ENCODE data around the gene COASY.

The COASY gene

GRCh38 chr17:42581744-42582270 is 19.9 kb downstream of the COASY start:
- TF ChIP-seq CTCF (IDR thresholded peaks at IDR 0.05; ENCODE audit: unreplicated experiment in 3 of 3), result no peak
- H3K9me3 Mint-ChIP-seq, result no peaks in the 10 kb centered on the region
- no peak overlapping the region for H3K4me3 Mint-ChIP-seq
- H3K36me3 Mint-ChIP-seq (ENCODE audit: low read depth), result peaks cover 38% of the 10 kb centered on the region
- H3K27ac Mint-ChIP-seq, result no peak overlapping the region
- peaks cover 15% of the 10 kb centered on the region for H3K4me1 Mint-ChIP-seq
- peaks cover 3% of the 10 kb centered on the region for H3K27me3 Mint-ChIP-seq (ENCODE audit: low read depth)

GRCh38 chr17:42584880-42585279 is 22.9 kb downstream of the COASY start:
- H3K27ac Mint-ChIP-seq, result no peak overlapping the region
- H3K27me3 Mint-ChIP-seq (ENCODE audit: low read depth), result peaks cover 3% of the 10 kb centered on the region
- no peaks in the 10 kb centered on the region for H3K4me1 Mint-ChIP-seq
- no peaks in the 10 kb centered on the region for H3K9me3 Mint-ChIP-seq
- H3K4me3 Mint-ChIP-seq, result no peak overlapping the region
- peaks cover 57% of the 10 kb centered on the region for H3K36me3 Mint-ChIP-seq (ENCODE audit: low read depth)
- TF ChIP-seq CTCF (IDR thresholded peaks at IDR 0.05; ENCODE audit: unreplicated experiment in 3 of 3), result no peak

- no peak for TF ChIP-seq CTCF (IDR thresholded peaks at IDR 0.05; ENCODE audit: unreplicated experiment in 3 of 3)
- Mint-ChIP-seq H3K36me3 (ENCODE audit: low read depth) (peaks cover 57% of the 10 kb centered on the region), H3K27me3 (ENCODE audit: low read depth) (peaks cover 1% of the 10 kb centered on the region), H3K4me1 (no peaks in the 10 kb centered on the region), H3K4me3 (no peak overlapping the region), H3K9me3 (no peaks in the 10 kb centered on the region), H3K27ac (no peak overlapping the region)
Observed at GRCh38 chr17:42585353-42585752, 23.4 kb downstream of the COASY start.

- no peak overlapping the region for H3K27ac Mint-ChIP-seq
- H3K27me3 Mint-ChIP-seq (ENCODE audit: low read depth), result no peaks in the 10 kb centered on the region
- H3K9me3 Mint-ChIP-seq, result no peaks in the 10 kb centered on the region
- H3K4me3 Mint-ChIP-seq, result no peak overlapping the region
- no peak for TF ChIP-seq CTCF (IDR thresholded peaks at IDR 0.05; ENCODE audit: unreplicated experiment in 3 of 3)
- H3K36me3 Mint-ChIP-seq (ENCODE audit: low read depth), result peaks cover 63% of the 10 kb centered on the region
- H3K4me1 Mint-ChIP-seq, result no peaks in the 10 kb centered on the region
Observed at GRCh38 chr17:42586514-42587230, 24.7 kb downstream of the COASY start.

- Mint-ChIP-seq H3K27ac (no peak overlapping the region), H3K9me3 (no peaks in the 10 kb centered on the region), H3K4me1 (no peaks in the 10 kb centered on the region), H3K4me3 (no peak overlapping the region), H3K27me3 (ENCODE audit: low read depth) (no peaks in the 10 kb centered on the region), H3K36me3 (ENCODE audit: low read depth) (peaks cover 43% of the 10 kb centered on the region)
- no peak for TF ChIP-seq CTCF (IDR thresholded peaks at IDR 0.05; ENCODE audit: unreplicated experiment in 3 of 3)
Observed at GRCh38 chr17:42590886-42591285, 28.9 kb downstream of the COASY start.

- Mint-ChIP-seq H3K27ac (no peak overlapping the region), H3K27me3 (ENCODE audit: low read depth) (no peaks in the 10 kb centered on the region), H3K4me1 (no peaks in the 10 kb centered on the region), H3K36me3 (ENCODE audit: low read depth) (peaks cover 43% of the 10 kb centered on the region), H3K9me3 (no peaks in the 10 kb centered on the region), H3K4me3 (no peak overlapping the region)
- TF ChIP-seq CTCF (IDR thresholded peaks at IDR 0.05; ENCODE audit: unreplicated experiment in 3 of 3), result no peak
Observed at GRCh38 chr17:42591411-42591810, 29.5 kb downstream of the COASY start.
